NCI-H774 (cell line): ENCODE data around the gene H3-3A.

Source experiments
- DNase-seq: peaks from one replicate; lab custom pipeline; 2025; lab: John Stamatoyannopoulos, UW

H3-3A gene

DNA sequence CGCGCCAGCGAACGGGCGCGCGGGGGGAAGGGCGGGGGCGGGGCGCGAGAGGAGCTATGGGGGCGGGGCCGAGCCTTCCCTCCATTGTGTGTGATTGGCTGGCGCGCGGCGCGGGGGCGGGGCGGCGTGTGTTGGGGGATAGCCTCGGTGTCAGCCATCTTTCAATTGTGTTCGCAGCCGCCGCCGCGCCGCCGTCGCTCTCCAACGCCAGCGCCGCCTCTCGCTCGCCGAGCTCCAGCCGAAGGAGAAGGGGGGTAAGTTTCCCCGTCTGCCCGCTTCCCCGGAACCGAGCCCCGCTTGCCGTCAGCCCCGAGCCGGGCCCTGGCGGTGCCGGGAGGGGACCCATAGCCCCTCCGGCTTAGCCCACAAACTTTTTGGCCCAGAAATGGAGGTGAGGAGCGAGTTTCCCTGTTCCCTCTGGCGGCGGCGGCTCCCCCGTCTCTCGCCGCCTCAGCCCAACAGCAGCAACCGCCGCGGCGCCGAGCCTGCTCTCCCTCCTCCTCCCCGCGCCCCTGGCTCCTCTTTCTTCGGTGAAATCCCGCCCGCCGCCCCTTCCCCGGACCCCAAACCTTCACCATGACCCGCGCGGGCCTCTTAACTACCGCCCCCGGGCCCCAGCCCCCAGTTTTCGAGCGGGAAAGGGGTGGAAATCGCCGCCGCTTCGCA is at the start of gene H3-3A:
Gene H3-3A (plus strand): TSS at position 159 of the 666 bp plus-strand sequence. CDS start 1,636 bp downstream, outside the sequence.
- DNase-seq = peak; percentile 94

DNA sequence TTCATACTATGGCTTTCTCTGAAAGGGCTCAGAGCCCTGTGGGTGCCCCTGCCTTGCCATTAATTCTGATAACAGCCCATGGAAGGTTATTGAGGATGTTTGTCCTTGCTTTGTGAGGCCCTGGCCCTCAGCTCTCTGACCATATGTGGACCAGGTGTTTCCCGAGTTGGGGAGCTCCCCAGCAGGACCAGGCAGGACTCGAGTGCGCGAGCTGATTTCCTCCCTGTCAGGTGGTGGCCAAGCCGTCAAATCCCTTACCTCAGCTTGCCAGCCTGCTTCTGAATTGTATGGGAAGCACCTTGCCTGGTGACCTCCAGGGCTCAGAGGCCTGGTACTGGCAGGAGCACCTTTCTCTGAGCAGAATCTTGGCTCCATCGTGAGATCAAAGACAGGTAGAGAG is 45.4 kb upstream of the H3-3A start:
- DNase-seq = no peak

DNA sequence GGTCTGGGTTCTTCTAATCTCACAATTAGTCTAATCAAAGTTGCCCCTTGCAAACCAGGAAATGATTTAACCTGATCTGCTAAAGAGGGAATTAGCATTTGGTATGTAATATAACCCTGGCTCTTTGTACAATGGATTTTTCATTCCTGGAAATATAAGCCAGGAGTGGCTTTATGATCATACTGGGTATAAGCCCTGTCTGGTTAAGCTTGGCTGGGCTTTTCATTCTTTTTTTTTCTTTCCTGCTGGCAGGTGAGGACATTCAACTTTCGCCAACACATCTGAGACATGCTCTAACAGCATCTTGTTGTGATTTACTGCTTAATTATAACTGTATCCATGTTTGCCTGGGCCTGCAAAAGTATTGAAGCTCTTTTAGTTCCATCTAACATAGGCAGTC is 42.9 kb upstream of the H3-3A start:
- no peak for DNase-seq

DNA sequence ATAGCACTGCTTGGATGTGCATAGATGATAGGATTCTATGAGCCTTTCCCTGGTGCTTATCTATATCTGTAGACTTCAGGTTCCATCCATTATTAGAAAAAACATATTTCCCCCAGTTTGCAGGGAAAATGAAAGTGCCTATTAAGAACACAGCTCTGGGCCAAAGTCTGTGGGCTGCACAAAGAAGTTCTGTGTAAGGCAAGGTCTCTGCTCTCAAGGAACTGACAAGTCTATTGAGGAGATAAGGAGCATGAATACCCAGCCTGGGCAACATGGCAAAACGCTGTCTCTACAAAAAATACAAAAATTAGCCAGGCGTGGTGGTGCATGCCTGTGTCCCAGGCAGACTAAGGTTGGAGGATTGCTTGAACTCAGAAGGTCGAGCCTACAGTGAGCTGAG is 41.1 kb upstream of the H3-3A start:
- no peak for DNase-seq

DNA sequence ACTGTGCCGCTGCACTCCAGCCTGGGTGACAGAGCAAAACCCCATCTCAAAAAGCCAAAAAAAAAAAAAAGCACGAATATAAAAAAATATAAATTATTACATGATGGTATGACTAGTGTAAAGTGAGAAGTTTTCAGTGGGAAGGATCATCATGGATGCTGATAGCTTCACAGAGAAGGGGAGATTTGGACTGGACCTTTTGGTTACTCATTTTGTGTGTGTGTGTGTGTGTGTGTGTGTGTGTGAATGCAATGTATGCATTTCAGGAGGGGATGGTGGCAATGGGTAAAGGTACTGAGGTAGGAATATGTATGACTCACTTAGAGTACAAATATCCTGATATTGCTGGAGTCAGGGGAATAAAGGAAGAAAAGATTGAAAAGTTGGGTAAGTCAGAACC is 40.7 kb upstream of the H3-3A start:
- no peak for DNase-seq

DNA sequence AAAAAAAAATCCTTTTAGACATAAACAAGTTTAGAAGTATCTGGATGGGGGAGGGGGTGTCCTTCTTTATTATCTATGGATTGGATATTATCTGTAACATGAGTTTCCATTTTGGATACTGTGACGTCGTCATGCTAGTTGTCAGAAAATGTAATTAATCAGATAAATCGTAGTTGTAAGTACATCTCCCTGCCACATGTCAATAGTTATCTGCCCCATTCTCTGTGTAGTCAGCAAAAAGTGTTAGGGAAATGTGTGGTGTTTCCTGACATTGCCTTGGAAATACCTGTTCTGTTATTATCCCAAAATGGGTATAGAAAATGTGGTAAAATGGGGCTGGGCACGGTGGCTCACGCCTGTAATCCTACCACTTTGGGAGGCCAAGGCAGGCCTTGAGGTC is 38.8 kb upstream of the H3-3A start:
- no peak for DNase-seq

DNA sequence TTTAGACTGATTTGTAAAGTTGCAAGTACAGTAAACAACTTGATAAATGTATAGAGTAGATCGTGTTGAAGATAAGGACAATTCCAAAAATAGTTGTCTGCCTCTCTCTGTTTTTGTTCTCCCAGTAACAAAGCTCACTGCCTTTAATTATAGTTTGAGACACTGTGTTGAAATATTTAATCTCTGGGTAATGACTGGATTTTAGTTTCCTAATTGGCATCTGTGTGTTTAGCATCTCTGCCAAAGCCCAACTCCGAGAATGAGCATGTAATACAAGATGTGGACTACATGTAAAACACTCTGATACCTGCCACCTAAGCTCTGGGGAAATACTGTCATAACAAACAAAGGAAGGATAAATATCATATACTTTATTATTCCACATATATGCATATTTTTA is 35.7 kb upstream of the H3-3A start:
- DNase-seq = no peak

DNA sequence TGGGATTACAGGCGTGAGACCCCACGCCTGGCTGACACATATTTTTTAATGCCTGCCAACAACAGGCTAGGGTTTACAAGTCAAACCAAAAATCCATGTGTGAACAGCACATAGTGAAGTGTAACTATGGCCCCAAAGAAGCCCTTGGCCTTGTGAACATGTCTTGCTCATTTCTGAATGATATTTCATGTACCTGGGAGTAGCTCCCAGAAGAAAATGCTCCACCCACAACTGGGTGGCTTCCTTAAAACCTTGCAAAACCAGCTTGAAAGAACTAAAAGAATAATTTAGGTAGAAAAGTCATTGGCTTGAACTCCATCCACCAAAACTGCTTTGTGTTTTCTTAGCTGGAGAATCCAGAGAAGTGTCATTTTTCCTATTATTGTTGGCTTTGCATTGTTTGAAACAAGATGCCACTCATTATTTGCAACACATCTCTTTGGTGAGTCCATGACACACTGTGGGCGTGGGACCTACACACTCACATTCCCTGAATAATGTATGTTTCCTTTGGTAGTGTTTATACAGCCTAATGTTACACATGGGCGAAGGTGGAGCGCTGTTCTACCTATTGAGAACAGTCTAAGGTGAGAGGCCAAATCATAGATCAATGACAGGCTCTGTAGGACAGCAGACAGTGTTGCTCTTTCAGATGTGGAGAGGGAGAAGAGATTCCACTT is 34.8 kb upstream of the H3-3A start:
- DNase-seq = no peak

DNA sequence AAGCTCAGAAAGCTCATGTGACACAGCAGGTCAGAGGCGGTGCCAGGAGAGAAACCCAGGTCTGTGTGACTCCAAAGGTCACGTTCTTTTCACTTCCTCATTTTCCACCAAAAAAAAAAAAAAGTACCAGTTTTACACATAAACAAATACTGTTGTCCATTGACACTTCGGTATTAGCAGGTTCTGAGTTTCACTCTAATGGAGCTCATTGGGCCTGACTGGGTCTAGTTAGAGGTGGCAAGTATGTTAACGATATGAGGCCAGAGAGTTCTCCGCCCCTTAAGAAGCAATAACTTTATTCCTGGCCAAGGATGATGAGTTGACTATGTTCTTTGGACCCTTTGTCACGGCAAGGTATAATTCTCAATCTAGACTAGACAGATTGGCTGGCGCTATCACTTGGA is 33.4 kb upstream of the H3-3A start:
- no peak for DNase-seq

DNA sequence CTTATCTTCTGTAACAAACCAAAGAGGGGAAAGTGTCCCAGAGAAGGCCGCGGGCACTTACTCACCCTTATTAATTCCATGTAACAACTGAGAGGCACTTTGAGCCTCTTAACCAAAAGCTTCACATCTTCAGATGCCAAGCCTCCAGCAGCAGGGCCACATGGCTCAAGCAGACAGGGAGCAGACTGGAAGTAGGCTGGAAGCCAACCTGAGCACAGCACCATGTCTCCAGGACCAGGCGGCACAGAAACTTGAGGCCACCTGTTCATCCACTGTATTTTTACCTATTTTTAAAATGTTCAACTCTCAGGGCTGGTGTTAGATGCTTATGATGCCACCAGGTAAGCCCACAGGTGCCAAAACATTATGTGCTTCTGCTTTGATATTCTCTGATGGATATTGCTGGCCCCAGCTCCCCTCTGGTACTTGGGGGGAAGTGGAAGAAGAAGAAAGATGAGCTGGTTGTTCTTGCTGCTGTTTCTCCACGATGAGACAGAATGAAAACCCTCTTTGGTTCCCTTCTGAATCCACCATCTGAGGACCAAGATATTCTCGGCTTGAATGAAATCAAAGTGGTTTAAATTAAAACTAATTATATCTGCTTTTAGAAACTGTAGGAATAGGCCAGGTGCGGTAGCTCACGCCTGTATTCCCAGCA is 32.8 kb upstream of the H3-3A start:
- DNase-seq = no peak

DNA sequence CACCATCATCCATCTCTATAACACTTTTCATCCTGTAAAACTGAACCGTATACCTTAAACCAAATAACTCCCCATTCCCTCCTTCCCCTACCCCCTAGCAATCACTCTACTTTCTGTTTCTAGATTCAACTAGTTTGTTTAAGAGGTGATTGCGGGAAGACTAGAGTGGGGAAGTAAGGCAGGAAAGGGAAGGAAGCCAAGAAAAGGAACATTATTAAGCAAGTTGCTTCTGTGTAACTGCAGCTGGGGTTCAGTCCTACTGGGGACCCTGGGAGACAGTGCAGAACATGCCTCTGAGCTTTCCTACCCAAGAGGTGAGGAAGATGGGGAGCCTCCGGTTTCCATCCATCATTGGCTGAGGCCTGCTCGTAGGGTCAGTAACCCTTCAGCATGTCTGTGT is 28.9 kb upstream of the H3-3A start:
- no peak for DNase-seq

DNA sequence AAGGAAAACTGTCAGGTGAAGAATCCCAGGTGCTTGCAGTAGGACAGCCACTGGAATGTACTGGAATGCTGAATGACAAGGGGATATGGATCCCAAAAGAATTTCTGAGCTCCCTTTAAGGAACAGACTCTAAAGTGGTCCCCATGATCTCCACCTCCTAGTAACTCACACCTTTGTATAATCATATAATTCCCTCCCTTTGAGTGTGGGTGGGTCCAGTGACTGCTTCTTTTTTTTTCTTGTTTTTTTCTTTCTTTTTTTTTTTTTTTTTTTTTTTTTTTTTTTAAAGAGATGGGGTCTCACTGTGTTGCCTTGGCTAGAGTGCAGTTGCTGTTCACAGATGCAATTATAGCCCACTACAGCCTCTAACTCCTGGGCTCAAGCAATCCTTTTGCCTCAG is 28.5 kb upstream of the H3-3A start:
- no peak for DNase-seq

DNA sequence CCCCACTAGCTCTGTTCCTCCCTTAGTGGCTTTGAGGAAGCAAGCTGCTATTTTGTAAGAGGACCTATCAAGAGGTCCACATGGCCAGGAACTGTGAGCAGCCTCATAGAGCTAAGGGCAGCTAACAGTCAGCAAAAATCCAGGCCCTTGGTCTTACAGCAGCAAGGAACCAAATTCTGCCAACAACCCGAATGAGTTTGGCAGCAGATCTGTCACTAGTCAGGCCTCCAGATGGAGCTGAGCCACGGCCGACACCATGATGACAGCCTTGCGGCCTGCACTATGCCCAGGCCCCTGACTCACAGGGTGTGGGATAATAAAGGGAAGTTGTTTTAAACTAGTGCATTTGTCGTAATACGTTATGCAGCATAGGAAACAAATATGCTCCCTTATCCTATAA is 28.0 kb upstream of the H3-3A start:
- DNase-seq = no peak

DNA sequence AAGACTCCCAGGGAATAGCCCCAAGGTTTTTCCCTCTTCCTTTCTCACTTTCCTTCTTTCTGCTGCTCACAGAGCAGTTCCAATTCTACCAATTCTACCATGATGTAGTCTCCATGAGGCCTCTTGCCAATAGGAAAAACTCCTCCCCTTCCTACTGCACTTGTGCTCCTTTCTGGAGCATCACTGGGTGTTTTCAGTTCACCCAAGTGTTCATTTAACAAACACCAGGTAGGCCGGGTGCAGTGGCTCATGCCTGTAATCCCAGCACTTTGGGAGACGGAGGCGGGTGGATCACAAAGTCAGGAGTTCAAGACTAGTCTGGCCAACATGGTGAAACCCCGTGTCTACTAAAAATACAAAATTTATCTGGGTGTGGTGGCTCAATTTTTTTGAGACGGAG is 26.6 kb upstream of the H3-3A start:
- DNase-seq = no peak

DNA sequence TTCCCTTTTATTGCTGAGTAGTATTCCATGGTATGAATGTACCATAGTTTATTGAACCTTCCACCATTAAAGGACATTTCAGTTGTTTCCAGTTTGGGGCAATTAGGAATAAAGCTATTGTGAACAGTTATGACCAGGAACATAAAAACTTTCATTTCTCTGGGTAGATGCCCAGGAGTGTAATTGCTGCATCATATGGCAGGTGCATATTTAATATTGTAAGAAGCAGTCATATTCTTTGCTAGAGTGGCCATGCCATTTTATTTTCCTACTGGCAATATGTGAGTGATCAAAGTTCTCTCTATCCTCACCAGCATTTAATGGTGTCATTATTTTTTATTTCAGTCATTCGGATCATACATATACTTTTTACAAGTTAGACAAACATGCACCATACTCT is 23.9 kb upstream of the H3-3A start:
- DNase-seq = no peak

DNA sequence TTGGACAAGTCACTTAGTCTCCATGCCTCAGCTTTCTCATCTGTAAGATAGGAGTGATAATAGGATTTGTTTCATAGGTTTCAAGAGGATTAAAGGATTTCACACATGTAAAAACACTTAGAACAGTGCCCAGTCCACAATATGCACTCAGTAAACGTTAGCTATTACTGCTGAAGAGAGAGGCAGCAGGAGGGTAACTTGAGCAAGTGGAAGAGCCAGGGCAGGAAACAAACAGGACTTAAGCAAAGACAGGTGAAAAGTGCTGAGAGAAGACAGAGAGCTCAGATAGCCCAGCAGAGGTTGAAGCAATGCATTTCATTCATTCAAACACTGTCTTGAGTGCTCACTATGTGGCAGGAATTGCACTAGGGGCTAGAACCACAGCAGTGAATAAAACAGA is 21.1 kb upstream of the H3-3A start:
- DNase-seq = no peak

DNA sequence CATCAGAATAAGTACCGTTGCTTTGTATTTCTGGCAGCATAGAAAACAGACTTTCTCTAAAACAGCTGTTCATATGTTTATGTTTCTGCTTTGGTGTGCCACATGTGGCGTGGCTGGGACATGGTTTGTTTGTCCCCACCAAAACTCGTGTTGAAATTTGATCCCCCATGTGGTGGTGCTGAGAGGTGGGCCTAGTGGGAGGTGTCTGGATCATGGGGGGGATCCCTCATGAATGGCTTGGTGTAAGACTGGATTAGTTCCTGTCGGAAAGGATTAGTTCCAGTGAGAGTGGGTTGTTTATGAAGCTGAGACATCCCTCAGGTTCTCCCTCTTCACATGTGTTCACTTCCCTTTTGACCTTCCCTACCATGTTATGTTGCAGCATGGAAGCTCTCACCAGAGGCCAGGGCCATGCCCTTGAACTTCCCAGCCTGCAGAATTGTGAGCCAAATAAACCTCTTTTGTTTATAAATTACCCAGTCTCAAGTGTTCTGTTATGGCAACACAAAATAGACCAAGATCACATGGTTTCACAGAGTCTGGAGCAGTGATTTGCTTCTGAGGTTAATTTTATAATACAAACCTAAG is 17.9 kb upstream of the H3-3A start:
- DNase-seq = no peak

DNA sequence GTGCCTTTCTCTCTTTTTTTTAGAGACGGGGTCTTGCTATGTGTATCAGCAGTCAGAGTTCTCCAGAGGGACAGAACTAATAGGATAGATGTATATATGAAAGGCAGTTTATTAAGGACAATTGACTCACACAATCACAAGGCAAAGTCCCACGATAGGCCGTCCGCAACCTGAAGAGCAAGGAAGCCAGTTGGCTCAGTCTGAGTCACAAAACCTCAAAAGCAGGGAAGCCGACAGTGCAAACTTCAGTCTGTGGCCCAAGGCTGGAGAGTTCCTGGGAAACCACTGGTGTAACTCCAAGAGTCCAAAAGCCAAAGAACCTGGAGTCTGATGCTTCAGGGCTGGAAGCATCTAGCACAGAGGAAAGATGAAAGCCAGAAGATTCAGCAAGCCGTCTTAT is 16.3 kb upstream of the H3-3A start:
- no peak for DNase-seq

DNA sequence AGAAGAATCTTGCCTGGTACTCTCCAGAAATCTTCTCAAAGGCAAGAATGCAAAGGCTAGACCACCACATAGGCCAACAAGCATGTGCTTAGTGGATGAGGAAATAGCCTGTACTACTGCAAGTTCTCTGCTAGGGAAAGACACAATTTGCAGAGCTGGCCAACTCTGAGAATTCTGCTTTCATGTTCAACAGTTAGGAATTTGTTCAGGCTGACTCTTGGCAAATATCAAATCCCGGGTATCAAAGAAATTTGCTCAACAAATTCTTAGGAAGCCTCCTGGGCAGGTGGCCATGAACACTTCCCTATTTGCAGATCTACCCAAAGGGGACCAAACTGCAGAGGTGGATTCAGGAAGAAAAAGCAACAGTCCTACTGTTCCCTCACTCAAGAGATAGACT is 15.0 kb upstream of the H3-3A start:
- no peak for DNase-seq

DNA sequence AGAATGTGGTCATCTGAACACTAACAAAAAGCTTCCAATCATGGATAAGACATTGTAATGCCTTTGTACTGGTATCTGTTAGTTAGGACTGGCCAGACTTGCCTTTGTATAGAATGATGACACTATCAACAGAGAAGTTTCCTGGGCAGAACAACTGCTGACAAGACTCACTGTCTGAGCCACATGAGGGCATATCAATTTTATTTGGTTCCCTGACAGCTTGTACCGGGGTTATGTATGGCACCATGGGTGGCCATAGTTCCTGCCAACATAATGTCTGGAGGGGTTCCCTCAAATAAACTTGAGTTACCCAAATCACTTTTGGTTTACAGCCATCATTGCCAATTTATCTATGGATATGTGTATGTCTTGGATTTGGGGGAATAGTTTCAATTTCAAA is 13.6 kb upstream of the H3-3A start:
- no peak for DNase-seq

DNA sequence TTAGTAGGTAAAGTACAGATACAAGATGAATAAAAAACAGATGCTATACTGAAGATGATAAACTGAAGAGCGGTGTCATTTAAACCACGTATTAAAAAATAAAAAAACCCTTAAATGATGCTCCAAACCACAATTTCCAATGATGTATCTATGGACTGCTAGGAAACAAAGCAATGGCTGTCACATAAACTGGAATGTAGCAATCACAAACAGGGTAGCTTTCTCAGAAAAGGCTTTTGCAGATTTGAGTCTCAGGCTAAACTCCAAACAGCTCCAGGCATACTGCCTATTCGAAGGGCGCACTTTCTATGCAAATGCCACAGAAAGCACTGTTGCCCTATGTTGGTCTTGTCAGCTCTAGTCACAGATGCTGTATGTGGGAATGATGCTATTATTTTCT is 12.4 kb upstream of the H3-3A start:
- DNase-seq = no peak

DNA sequence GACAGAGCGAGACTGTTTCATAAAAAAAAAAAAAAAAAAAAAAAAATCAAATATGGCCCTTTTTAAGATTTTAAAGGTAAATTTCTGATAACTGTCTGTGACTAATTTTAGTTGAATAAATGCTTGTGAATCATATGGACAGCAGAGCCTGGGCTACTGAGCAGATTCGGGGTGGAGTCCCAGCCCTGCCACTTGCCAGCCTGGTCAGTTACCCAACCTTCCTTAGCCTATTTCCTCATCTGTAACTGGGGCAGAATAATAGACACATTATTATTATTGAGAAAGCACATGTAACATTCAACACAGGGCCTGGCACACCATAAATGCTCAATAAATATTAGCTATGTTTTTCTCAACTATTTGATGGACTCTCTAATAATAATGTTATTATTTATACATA is 11.2 kb upstream of the H3-3A start:
- DNase-seq = no peak

DNA sequence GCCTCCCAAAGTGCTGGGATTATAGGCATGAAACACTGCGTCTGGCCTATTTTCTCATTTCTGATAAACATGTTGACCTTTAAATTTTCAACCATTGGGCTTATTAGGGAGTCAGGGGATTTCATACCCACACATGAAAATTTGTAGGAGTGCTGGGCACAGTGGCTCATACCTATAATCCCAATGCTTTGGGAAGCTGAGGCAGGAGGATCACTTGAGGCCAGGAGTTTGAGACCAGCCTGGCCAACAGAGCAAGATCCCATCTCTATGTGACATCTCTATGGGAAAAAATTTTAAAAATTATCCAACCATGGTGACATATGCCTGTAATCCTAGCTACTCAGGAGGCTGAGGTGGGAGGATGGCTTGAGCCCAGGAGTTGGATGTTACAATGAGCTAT is 10.5 kb upstream of the H3-3A start:
- DNase-seq = no peak
